WTC11 (cell line): ENCODE data around the gene RPS10. TPM values are rescaled to one million over a fixed set of nuclear protein-coding genes. Genes with fewer than 3 reads are reported as not detected.

Experiments used
- ATAC-seq: fragments of 200-7000 bp; cut with Tn5 transposase; 2 replicates; pipeline ENCODE4 v1.10.0; 2021; ENCODE audit warnings: mild to moderate bottlenecking, moderate library complexity
- CTCF ChIA-PET: fragments of 300-600 bp; sonication (Branson Sonifier 250); formaldehyde crosslinking; loops from one replicate; lab custom pipeline; 2021; ENCODE audit warnings: antibody characterized with exemption; lab: Charles Lee
- POLR2A ChIA-PET: fragments of 350-600 bp; sonication (Branson Sonifier 250); formaldehyde crosslinking; loops from one replicate; lab custom pipeline; 2021; ENCODE audit warnings: antibody characterized with exemption; lab: Charles Lee
- DNase-seq: peaks from one replicate; pipeline ENCODE4 v3.0.0; 2021; ENCODE audit warnings: low spot score
- H3K27ac Mint-ChIP-seq: 2 replicates; pipeline ENCODE4 v1.8.0; 2021; ENCODE audit warnings: mixed read lengths
- H3K27me3 Mint-ChIP-seq: 2 replicates; pipeline ENCODE4 v1.8.0; 2021; ENCODE audit warnings: low read depth, mild to moderate bottlenecking, moderate library complexity, mixed read lengths
- H3K36me3 Mint-ChIP-seq: 2 replicates; pipeline ENCODE4 v1.8.0; 2021; ENCODE audit warnings: mixed read lengths
- H3K4me1 Mint-ChIP-seq: 2 replicates; pipeline ENCODE4 v1.8.0; 2022; ENCODE audit warnings: mixed read lengths
- H3K4me3 Mint-ChIP-seq: 2 replicates; pipeline ENCODE4 v1.8.0; 2021; ENCODE audit warnings: mild to moderate bottlenecking, moderate library complexity, mixed read lengths
- H3K9me3 Mint-ChIP-seq: 2 replicates; pipeline ENCODE4 v1.8.0; 2021; ENCODE audit warnings: mixed read lengths
- AR ChIP-seq: fragments of 250-450 bp; sonication (Bioruptor Pico); IDR thresholded peaks from 2 replicates; pipeline ENCODE4 v1.9.0; 2021; ENCODE audit warnings: mild to moderate bottlenecking
- E2F5 ChIP-seq: sonication (generic); formaldehyde crosslinking; IDR thresholded peaks from 2 replicates; pipeline ENCODE4 v1.8.1; 2022; ENCODE audit warnings: mild to moderate bottlenecking, moderate library complexity, missing genetic modification reagents
- HMGXB4 ChIP-seq: sonication (generic); formaldehyde crosslinking; IDR thresholded peaks from 2 replicates; pipeline ENCODE4 v1.8.1; 2023; ENCODE audit warnings: mild to moderate bottlenecking, moderate library complexity, missing genetic modification reagents
- IRF2 ChIP-seq: sonication (generic); formaldehyde crosslinking; IDR thresholded peaks from 2 replicates; pipeline ENCODE4 v1.8.0; 2022; ENCODE audit warnings: low read depth, missing genetic modification reagents, borderline replicate concordance
- JUN ChIP-seq: sonication (generic); formaldehyde crosslinking; IDR thresholded peaks from 2 replicates; pipeline ENCODE4 v1.8.0; 2023; ENCODE audit warnings: mild to moderate bottlenecking, missing genetic modification reagents
- SMAD4 ChIP-seq: sonication (generic); formaldehyde crosslinking; IDR thresholded peaks from 2 replicates; pipeline ENCODE4 v1.8.0; 2022; ENCODE audit warnings: mild to moderate bottlenecking, missing genetic modification reagents
- TEAD1 ChIP-seq: sonication (generic); formaldehyde crosslinking; IDR thresholded peaks from 2 replicates; pipeline ENCODE4 v1.8.0; 2022; ENCODE audit warnings: mild to moderate bottlenecking, missing genetic modification reagents
- USF1 ChIP-seq: sonication (generic); formaldehyde crosslinking; IDR thresholded peaks from 2 replicates; pipeline ENCODE4 v1.8.0; 2022; ENCODE audit warnings: mild to moderate bottlenecking, missing genetic modification reagents
- USF2 ChIP-seq: sonication (generic); formaldehyde crosslinking; IDR thresholded peaks from 2 replicates; pipeline ENCODE4 v1.8.1; 2023; ENCODE audit warnings: mild to moderate bottlenecking, missing genetic modification reagents, moderate library complexity
- ZNF121 ChIP-seq: sonication (generic); formaldehyde crosslinking; IDR thresholded peaks from 2 replicates; pipeline ENCODE4 v1.8.0; 2023; ENCODE audit warnings: missing genetic modification reagents
- ZNF138 ChIP-seq: sonication (generic); formaldehyde crosslinking; conservative IDR thresholded peaks from 2 replicates; pipeline ENCODE4 v1.8.1; 2022; ENCODE audit warnings: mild to moderate bottlenecking, moderate library complexity, missing genetic modification reagents
- ZNF232 ChIP-seq: sonication (generic); formaldehyde crosslinking; IDR thresholded peaks from 2 replicates; pipeline ENCODE4 v1.8.0; 2022; ENCODE audit warnings: mild to moderate bottlenecking, missing genetic modification reagents
- ZNF263 ChIP-seq: sonication (generic); formaldehyde crosslinking; IDR thresholded peaks from 2 replicates; pipeline ENCODE4 v1.8.1; 2022; ENCODE audit warnings: low read depth, mild to moderate bottlenecking, moderate library complexity, missing genetic modification reagents
- ZNF512 ChIP-seq: sonication (generic); formaldehyde crosslinking; IDR thresholded peaks from 2 replicates; pipeline ENCODE4 v1.8.1; 2022; ENCODE audit warnings: missing genetic modification reagents, borderline replicate concordance
- total RNA-seq: library from RNA; stranded (reverse); gene quantifications from 3 replicates; pipeline ENCODE4 v1.2.3, GENCODE V29; 2021
- TF ChIP-seq, protein P1 (sequence below): sonication (generic); formaldehyde crosslinking; IDR thresholded peaks from 2 replicates; pipeline ENCODE4 v1.8.1; 2023; ENCODE audit warnings: mild to moderate bottlenecking, missing genetic modification reagents
- TF ChIP-seq, protein P2 (sequence below): fragments of 250-450 bp; sonication (Bioruptor Pico); IDR thresholded peaks from 2 replicates; pipeline ENCODE4 v1.9.0; 2021; ENCODE audit warnings: mild to moderate bottlenecking

The RPS10 gene
- total RNA-seq, 1 experiment from 2014 or later = 2,184 TPM

DNA sequence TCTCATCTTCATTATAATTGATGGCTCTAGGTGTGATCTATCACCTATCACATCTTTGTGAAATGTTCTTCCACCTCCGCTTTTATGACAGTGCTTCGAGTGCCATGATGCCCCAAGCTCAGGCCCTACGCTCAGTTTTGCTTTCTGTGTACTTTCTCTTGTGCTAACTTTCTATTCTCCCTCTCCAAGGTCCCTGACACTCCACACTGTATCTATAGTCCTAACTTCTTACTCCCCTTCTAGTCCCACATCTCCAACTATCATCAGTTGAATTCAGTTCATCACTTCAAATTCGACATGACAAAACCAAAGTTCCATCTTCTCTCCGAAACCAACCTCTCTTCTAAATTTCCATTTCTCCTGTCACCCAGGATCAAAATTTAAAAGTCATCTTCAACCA lies 50.0 kb downstream of the RPS10 start:
- POLR2A ChIA-PET = no interaction called here
- H3K27me3 Mint-ChIP-seq = no peaks in the 10 kb centered on the region
- no peak overlapping the region for H3K4me3 Mint-ChIP-seq
- H3K27ac Mint-ChIP-seq = no peak overlapping the region
- TF ChIP-seq USF2 (CRISPR knock-in tag) (no peak), IRF2 (no peak), JUN (CRISPR knock-in tag) (no peak), ZNF121 (CRISPR knock-in tag) (no peak), ZNF138 (CRISPR knock-in tag) (no peak), AR (CRISPR knock-in tag) (no peak), HMGXB4 (no peak), ZNF263 (CRISPR knock-in tag) (no peak), TEAD1 (no peak), ZNF512 (CRISPR knock-in tag) (no peak), ZNF232 (CRISPR knock-in tag) (no peak), USF1 (CRISPR knock-in tag) (no peak), E2F5 (CRISPR knock-in tag) (no peak), SMAD4 (CRISPR knock-in tag) (no peak)
- TF ChIP-seq, protein P1, sequence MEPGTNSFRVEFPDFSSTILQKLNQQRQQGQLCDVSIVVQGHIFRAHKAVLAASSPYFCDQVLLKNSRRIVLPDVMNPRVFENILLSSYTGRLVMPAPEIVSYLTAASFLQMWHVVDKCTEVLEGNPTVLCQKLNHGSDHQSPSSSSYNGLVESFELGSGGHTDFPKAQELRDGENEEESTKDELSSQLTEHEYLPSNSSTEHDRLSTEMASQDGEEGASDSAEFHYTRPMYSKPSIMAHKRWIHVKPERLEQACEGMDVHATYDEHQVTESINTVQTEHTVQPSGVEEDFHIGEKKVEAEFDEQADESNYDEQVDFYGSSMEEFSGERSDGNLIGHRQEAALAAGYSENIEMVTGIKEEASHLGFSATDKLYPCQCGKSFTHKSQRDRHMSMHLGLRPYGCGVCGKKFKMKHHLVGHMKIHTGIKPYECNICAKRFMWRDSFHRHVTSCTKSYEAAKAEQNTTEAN (CRISPR knock-in tag) = no peak
- TF ChIP-seq, protein P2, sequence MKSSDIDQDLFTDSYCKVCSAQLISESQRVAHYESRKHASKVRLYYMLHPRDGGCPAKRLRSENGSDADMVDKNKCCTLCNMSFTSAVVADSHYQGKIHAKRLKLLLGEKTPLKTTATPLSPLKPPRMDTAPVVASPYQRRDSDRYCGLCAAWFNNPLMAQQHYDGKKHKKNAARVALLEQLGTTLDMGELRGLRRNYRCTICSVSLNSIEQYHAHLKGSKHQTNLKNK (CRISPR knock-in tag) = no peak
- DNase-seq (no peak), ATAC-seq (no peak)
- CTCF ChIA-PET = no interaction called here
- peaks cover 2% of the 10 kb centered on the region; the same call in 1 of the 2 replicates for H3K36me3 Mint-ChIP-seq
- H3K4me1 Mint-ChIP-seq = no peaks in the 10 kb centered on the region
- H3K9me3 Mint-ChIP-seq = no peaks in the 10 kb centered on the region
